ENCODE measurements around the gene USP34.
"Not testable (repeated sequence)": the region's sequence is repeated elsewhere in the genome, so short reads cannot be mapped to it uniquely, and the experiment has no call there.

The USP34 gene

GRCh38 chr2:61387588-61387987 is 83.3 kb downstream of the USP34 start:
- DNase-seq; H2BK5ac ChIP-seq (ENCODE audit: low read length); H3K4ac ChIP-seq (ENCODE audit: low read depth, low read length); H3K27me3 ChIP-seq (ENCODE audit: insufficient read depth, low read length, poor library complexity); H3K79me2 ChIP-seq (ENCODE audit: control insufficient read depth, insufficient read depth, low read length); H3K79me1 ChIP-seq (ENCODE audit: low read length); H3K18ac ChIP-seq (ENCODE audit: low read length); H2BK120ac ChIP-seq (ENCODE audit: low read depth, low read length); H3K23ac ChIP-seq (ENCODE audit: low read length); H3K9ac ChIP-seq (ENCODE audit: low read length); H3K36me3 ChIP-seq (ENCODE audit: control insufficient read depth, insufficient read depth, low read length); H4K5ac ChIP-seq (ENCODE audit: low read length); H3K4me2 ChIP-seq (ENCODE audit: low read length); H3K27ac ChIP-seq (ENCODE audit: low read depth, low read length); H3K56ac ChIP-seq (ENCODE audit: low read length); H4K8ac ChIP-seq (ENCODE audit: low read depth, low read length); H3K4me3 ChIP-seq (ENCODE audit: low read length); H3K4me1 ChIP-seq (ENCODE audit: control insufficient read depth, low read depth, low read length); H2BK15ac ChIP-seq (replicated peaks; ENCODE audit: low read depth); H2AK5ac ChIP-seq (ENCODE audit: low read length): not testable (repeated sequence)
- WGBS (ENCODE audit: extremely low coverage, insufficient coverage, low lambda C conversion rate): 100% methylated on average over 7 of the region's 7 CpGs

- not testable (repeated sequence) for H3K23ac ChIP-seq (ENCODE audit: low read length); H3K79me1 ChIP-seq (ENCODE audit: low read length); H2BK5ac ChIP-seq (ENCODE audit: low read length); H3K4me1 ChIP-seq (ENCODE audit: control insufficient read depth, low read depth, low read length); H3K79me2 ChIP-seq (ENCODE audit: control insufficient read depth, insufficient read depth, low read length); H4K5ac ChIP-seq (ENCODE audit: low read length); H4K8ac ChIP-seq (ENCODE audit: low read depth, low read length); H3K27ac ChIP-seq (ENCODE audit: low read depth, low read length); H2BK120ac ChIP-seq (ENCODE audit: low read depth, low read length); H3K4ac ChIP-seq (ENCODE audit: low read depth, low read length); H3K56ac ChIP-seq (ENCODE audit: low read length); H3K4me3 ChIP-seq (ENCODE audit: low read length); H2AK5ac ChIP-seq (ENCODE audit: low read length); DNase-seq; H3K36me3 ChIP-seq (ENCODE audit: control insufficient read depth, insufficient read depth, low read length); H3K18ac ChIP-seq (ENCODE audit: low read length); H3K9ac ChIP-seq (ENCODE audit: low read length); H3K4me2 ChIP-seq (ENCODE audit: low read length); H3K27me3 ChIP-seq (ENCODE audit: insufficient read depth, low read length, poor library complexity); H2BK15ac ChIP-seq (replicated peaks; ENCODE audit: low read depth)
- WGBS (ENCODE audit: extremely low coverage, insufficient coverage, low lambda C conversion rate): no CpG with 5 or more reads among the region's 4 CpGs
Observed at GRCh38 chr2:61380882-61381197, 90.0 kb downstream of the USP34 start.

- Histone ChIP-seq H3K4me3 (ENCODE audit: low read length) (no peak overlapping the region), H2BK15ac (replicated peaks; ENCODE audit: low read depth) (no peak overlapping the region), H2BK120ac (ENCODE audit: low read depth, low read length) (no peak overlapping the region), H3K27me3 (ENCODE audit: insufficient read depth, low read length, poor library complexity) (no peaks in the 10 kb centered on the region), H3K4ac (ENCODE audit: low read depth, low read length) (no peak overlapping the region), H3K79me1 (ENCODE audit: low read length) (peaks cover 5% of the 10 kb centered on the region), H3K23ac (ENCODE audit: low read length) (no peak overlapping the region), H3K27ac (ENCODE audit: low read depth, low read length) (no peak overlapping the region), H3K18ac (ENCODE audit: low read length) (no peak overlapping the region), H3K9ac (ENCODE audit: low read length) (no peak overlapping the region), H2AK5ac (ENCODE audit: low read length) (no peak overlapping the region), H3K4me2 (ENCODE audit: low read length) (no peak overlapping the region), H3K56ac (ENCODE audit: low read length) (no peak overlapping the region), H4K5ac (ENCODE audit: low read length) (no peak overlapping the region), H3K79me2 (ENCODE audit: control insufficient read depth, insufficient read depth, low read length) (no peaks in the 10 kb centered on the region), H3K4me1 (ENCODE audit: control insufficient read depth, low read depth, low read length) (no peaks in the 10 kb centered on the region), H3K36me3 (ENCODE audit: control insufficient read depth, insufficient read depth, low read length) (peaks cover 2% of the 10 kb centered on the region), H2BK5ac (ENCODE audit: low read length) (no peak overlapping the region), H4K8ac (ENCODE audit: low read depth, low read length) (no peak overlapping the region)
- no CpG with 5 or more reads among the region's 4 CpGs for WGBS (ENCODE audit: extremely low coverage, insufficient coverage, low lambda C conversion rate)
- no peak for DNase-seq
Observed at GRCh38 chr2:61380056-61380881, 90.6 kb downstream of the USP34 start.

- Histone ChIP-seq H3K79me1 (ENCODE audit: low read length) (peaks cover 5% of the 10 kb centered on the region), H3K4me2 (ENCODE audit: low read length) (no peak overlapping the region), H2BK120ac (ENCODE audit: low read depth, low read length) (no peak overlapping the region), H3K27ac (ENCODE audit: low read depth, low read length) (no peak overlapping the region), H3K4me3 (ENCODE audit: low read length) (no peak overlapping the region), H3K4me1 (ENCODE audit: control insufficient read depth, low read depth, low read length) (no peaks in the 10 kb centered on the region), H3K36me3 (ENCODE audit: control insufficient read depth, insufficient read depth, low read length) (peaks cover 2% of the 10 kb centered on the region), H3K23ac (ENCODE audit: low read length) (no peak overlapping the region), H3K9ac (ENCODE audit: low read length) (no peak overlapping the region), H3K27me3 (ENCODE audit: insufficient read depth, low read length, poor library complexity) (no peaks in the 10 kb centered on the region), H2AK5ac (ENCODE audit: low read length) (no peak overlapping the region), H3K79me2 (ENCODE audit: control insufficient read depth, insufficient read depth, low read length) (no peaks in the 10 kb centered on the region), H4K8ac (ENCODE audit: low read depth, low read length) (no peak overlapping the region), H3K56ac (ENCODE audit: low read length) (no peak overlapping the region), H3K18ac (ENCODE audit: low read length) (no peak overlapping the region), H2BK15ac (replicated peaks; ENCODE audit: low read depth) (no peak overlapping the region), H3K4ac (ENCODE audit: low read depth, low read length) (no peak overlapping the region), H4K5ac (ENCODE audit: low read length) (no peak overlapping the region), H2BK5ac (ENCODE audit: low read length) (no peak overlapping the region)
- WGBS (ENCODE audit: extremely low coverage, insufficient coverage, low lambda C conversion rate): no CpG with 5 or more reads among the region's 2 CpGs
- DNase-seq: no peak
Observed at GRCh38 chr2:61379521-61379920, 91.4 kb downstream of the USP34 start.

- Histone ChIP-seq H3K23ac (ENCODE audit: low read length) (no peak overlapping the region), H3K27me3 (ENCODE audit: insufficient read depth, low read length, poor library complexity) (no peaks in the 10 kb centered on the region), H4K8ac (ENCODE audit: low read depth, low read length) (no peak overlapping the region), H3K4me1 (ENCODE audit: control insufficient read depth, low read depth, low read length) (no peaks in the 10 kb centered on the region), H3K4ac (ENCODE audit: low read depth, low read length) (no peak overlapping the region), H3K4me2 (ENCODE audit: low read length) (no peak overlapping the region), H2BK15ac (replicated peaks; ENCODE audit: low read depth) (no peak overlapping the region), H2BK5ac (ENCODE audit: low read length) (no peak overlapping the region), H3K9ac (ENCODE audit: low read length) (no peak overlapping the region), H3K27ac (ENCODE audit: low read depth, low read length) (no peak overlapping the region), H3K4me3 (ENCODE audit: low read length) (no peak overlapping the region), H3K36me3 (ENCODE audit: control insufficient read depth, insufficient read depth, low read length) (peaks cover 2% of the 10 kb centered on the region), H3K18ac (ENCODE audit: low read length) (no peak overlapping the region), H3K79me2 (ENCODE audit: control insufficient read depth, insufficient read depth, low read length) (no peaks in the 10 kb centered on the region), H3K56ac (ENCODE audit: low read length) (no peak overlapping the region), H3K79me1 (ENCODE audit: low read length) (peaks cover 4% of the 10 kb centered on the region), H4K5ac (ENCODE audit: low read length) (no peak overlapping the region), H2AK5ac (ENCODE audit: low read length) (no peak overlapping the region), H2BK120ac (ENCODE audit: low read depth, low read length) (no peak overlapping the region)
- DNase-seq: no peak
- 100% methylated on average over 1 of the region's 5 CpGs for WGBS (ENCODE audit: extremely low coverage, insufficient coverage, low lambda C conversion rate)
Observed at GRCh38 chr2:61378281-61378680, 92.6 kb downstream of the USP34 start.

GRCh38 chr2:61377046-61377445 is 93.8 kb downstream of the USP34 start:
- H4K8ac ChIP-seq (ENCODE audit: low read depth, low read length): no peak overlapping the region
- H3K4me3 ChIP-seq (ENCODE audit: low read length): no peak overlapping the region
- H3K23ac ChIP-seq (ENCODE audit: low read length): no peak overlapping the region
- no peak overlapping the region for H2BK120ac ChIP-seq (ENCODE audit: low read depth, low read length)
- no peaks in the 10 kb centered on the region for H3K27me3 ChIP-seq (ENCODE audit: insufficient read depth, low read length, poor library complexity)
- no peak overlapping the region for H3K4me2 ChIP-seq (ENCODE audit: low read length)
- no peak overlapping the region for H4K5ac ChIP-seq (ENCODE audit: low read length)
- H2AK5ac ChIP-seq (ENCODE audit: low read length): no peak overlapping the region
- no peak overlapping the region for H2BK5ac ChIP-seq (ENCODE audit: low read length)
- no peak overlapping the region for H3K9ac ChIP-seq (ENCODE audit: low read length)
- H3K79me2 ChIP-seq (ENCODE audit: control insufficient read depth, insufficient read depth, low read length): no peaks in the 10 kb centered on the region
- H3K36me3 ChIP-seq (ENCODE audit: control insufficient read depth, insufficient read depth, low read length): no peaks in the 10 kb centered on the region
- H2BK15ac ChIP-seq (replicated peaks; ENCODE audit: low read depth): no peak overlapping the region
- DNase-seq: no peak
- WGBS (ENCODE audit: extremely low coverage, insufficient coverage, low lambda C conversion rate): no CpG with 5 or more reads among the region's 1 CpG
- no peak overlapping the region for H3K4ac ChIP-seq (ENCODE audit: low read depth, low read length)
- no peak overlapping the region for H3K56ac ChIP-seq (ENCODE audit: low read length)
- H3K27ac ChIP-seq (ENCODE audit: low read depth, low read length): no peak overlapping the region
- peaks cover 2% of the 10 kb centered on the region for H3K79me1 ChIP-seq (ENCODE audit: low read length)
- no peak overlapping the region for H3K18ac ChIP-seq (ENCODE audit: low read length)
- no peaks in the 10 kb centered on the region for H3K4me1 ChIP-seq (ENCODE audit: control insufficient read depth, low read depth, low read length)

All from mesendoderm (in vitro differentiated cells).